DOHH2 (cell line): ENCODE data around the gene GNB3.

Experiments
- H3F3A ChIP-seq: fragments of 200-600 bp; sonication (generic), shearing (Covaris generic); 2 replicates; pipeline ENCODE4 v1.6.0; 2016; ENCODE audit warnings: antibody characterized with exemption, mild to moderate bottlenecking; ENCODE audit not compliant: control insufficient read depth, insufficient read depth
- H3K27ac ChIP-seq: fragments of 200-600 bp; sonication (generic); 2 replicates; pipeline ENCODE4 v1.5.1; 2014; ENCODE audit warnings: low read depth, mild to moderate bottlenecking, low read length, moderate library complexity
- H3K27me3 ChIP-seq: fragments of 200-600 bp; sonication (generic); 2 replicates; pipeline ENCODE4 v1.6.1; 2014; ENCODE audit warnings: mild to moderate bottlenecking, low read length, mixed read lengths; ENCODE audit not compliant: control insufficient read depth
- H3K36me3 ChIP-seq: fragments of 200-600 bp; sonication (generic); 2 replicates; pipeline ENCODE4 v1.6.1; 2014; ENCODE audit warnings: mild to moderate bottlenecking, low read length, moderate library complexity, mixed read lengths; ENCODE audit not compliant: control insufficient read depth
- H3K4me1 ChIP-seq: fragments of 200-600 bp; sonication (generic); 2 replicates; pipeline ENCODE4 v1.6.1; 2014; ENCODE audit warnings: mild to moderate bottlenecking, low read length, mixed read lengths; ENCODE audit not compliant: control insufficient read depth
- H3K4me2 ChIP-seq: fragments of 200-600 bp; sonication (generic); 2 replicates; pipeline ENCODE4 v1.6.0; 2014; ENCODE audit warnings: mild to moderate bottlenecking, low read length, moderate library complexity
- H3K4me3 ChIP-seq: fragments of 200-600 bp; sonication (generic); 2 replicates; pipeline ENCODE4 v1.5.1; 2014; ENCODE audit warnings: mild to moderate bottlenecking, low read length, mixed read lengths
- H3K79me2 ChIP-seq: fragments of 200-600 bp; sonication (generic); 2 replicates; pipeline ENCODE4 v1.6.1; 2014; ENCODE audit warnings: mild to moderate bottlenecking, low read length, mixed read lengths; ENCODE audit not compliant: control insufficient read depth
- H3K9me2 ChIP-seq: fragments of 200-600 bp; sonication (generic); replicated peaks from 2 replicates; pipeline ENCODE4 v1.6.1; 2014; ENCODE audit warnings: mild to moderate bottlenecking, low read length, mixed read lengths; ENCODE audit not compliant: control insufficient read depth
- H3K9me3 ChIP-seq: fragments of 200-600 bp; sonication (generic); 2 replicates; pipeline ENCODE4 v1.6.1; 2014; ENCODE audit warnings: antibody characterized with exemption, low read length, mixed read lengths; ENCODE audit not compliant: control insufficient read depth, insufficient read depth
- H4K20me1 ChIP-seq: fragments of 200-600 bp; sonication (generic); 2 replicates; pipeline ENCODE4 v1.6.0; 2014; ENCODE audit warnings: low read depth, mild to moderate bottlenecking, antibody characterized with exemption, low read length, moderate library complexity; ENCODE audit not compliant: control insufficient read depth, insufficient read depth
- CTCF ChIP-seq: fragments of 200-600 bp; sonication (generic); IDR thresholded peaks from one replicate; pipeline ENCODE4 v1.5.1; 2014; ENCODE audit warnings: antibody characterized with exemption, mild to moderate bottlenecking, low read depth, low read length; ENCODE audit not compliant: poor library complexity, severe bottlenecking
- EZH2phosphoT487 ChIP-seq: fragments of 200-600 bp; sonication (generic); IDR thresholded peaks from 2 replicates; pipeline ENCODE4 v1.6.1; 2017; ENCODE audit warnings: borderline replicate concordance, mild to moderate bottlenecking, antibody characterized with exemption, low read length, moderate library complexity, mixed read lengths

The GNB3 gene

GRCh38 chr12:6809056-6809455, 31.7 kb upstream of the GNB3 start:
- Histone ChIP-seq H3K9me2 (no peaks in the 10 kb centered on the region), H3K79me2 (no peaks in the 10 kb centered on the region), H3K27me3 (peaks cover 19% of the 10 kb centered on the region), H4K20me1 (no peaks in the 10 kb centered on the region), H3K27ac (no peak overlapping the region), H3K4me2 (no peak overlapping the region), H3K4me3 (no peak overlapping the region), H3K36me3 (no peaks in the 10 kb centered on the region), H3K4me1 (peaks cover 15% of the 10 kb centered on the region), H3K9me3 (no peaks in the 10 kb centered on the region), H3F3A (no peaks in the 10 kb centered on the region)
- TF ChIP-seq EZH2phosphoT487 (no peak), CTCF (no peak)

GRCh38 chr12:6810758-6811157, 30.0 kb upstream of the GNB3 start:
- peaks cover 15% of the 10 kb centered on the region for H3K4me1 ChIP-seq
- no peak overlapping the region for H3K4me2 ChIP-seq
- H3K27ac ChIP-seq = no peak overlapping the region
- no peak for TF ChIP-seq CTCF
- no peaks in the 10 kb centered on the region for H3K79me2 ChIP-seq
- no peaks in the 10 kb centered on the region for H4K20me1 ChIP-seq
- H3K4me3 ChIP-seq = no peak overlapping the region
- H3K36me3 ChIP-seq = no peaks in the 10 kb centered on the region
- H3K9me3 ChIP-seq = no peaks in the 10 kb centered on the region
- no peaks in the 10 kb centered on the region for H3F3A ChIP-seq
- peaks cover 28% of the 10 kb centered on the region for H3K27me3 ChIP-seq
- H3K9me2 ChIP-seq = no peaks in the 10 kb centered on the region

- no peak overlapping the region for H3K4me3 ChIP-seq
- H3K9me3 ChIP-seq = no peaks in the 10 kb centered on the region
- peaks cover 25% of the 10 kb centered on the region for H3K27me3 ChIP-seq
- H4K20me1 ChIP-seq = no peaks in the 10 kb centered on the region
- no peaks in the 10 kb centered on the region for H3K9me2 ChIP-seq
- no peaks in the 10 kb centered on the region for H3K36me3 ChIP-seq
- peaks cover 15% of the 10 kb centered on the region for H3K4me1 ChIP-seq
- TF ChIP-seq CTCF (no peak), EZH2phosphoT487 (no peak)
- H3K4me2 ChIP-seq = no peak overlapping the region; the same call in 1 of the 2 replicates
- H3K79me2 ChIP-seq = no peaks in the 10 kb centered on the region
- H3F3A ChIP-seq = no peaks in the 10 kb centered on the region
- no peak overlapping the region for H3K27ac ChIP-seq
Observed at GRCh38 chr12:6813363-6813762, 27.4 kb upstream of the GNB3 start.

DNA sequence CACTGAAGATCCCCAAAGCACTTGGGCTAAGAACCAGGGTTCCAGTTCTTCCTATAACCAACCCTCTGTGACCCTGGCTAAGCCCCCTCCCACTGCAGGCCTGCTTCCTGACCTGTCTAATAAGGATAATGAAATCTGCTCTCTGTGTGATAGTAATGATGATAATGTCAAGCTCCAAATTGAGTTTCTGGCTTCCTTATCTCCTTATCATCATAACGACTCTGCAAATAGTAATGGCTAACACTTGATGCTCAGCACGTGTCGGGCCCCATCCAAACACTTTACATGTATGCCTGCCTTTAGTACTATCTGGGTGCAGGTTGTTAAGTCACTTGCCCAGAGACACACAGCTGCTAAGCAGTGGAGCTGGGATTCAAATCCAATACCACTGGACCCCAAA, 24.1 kb upstream of the GNB3 start:
- H4K20me1 ChIP-seq = no peaks in the 10 kb centered on the region
- H3K79me2 ChIP-seq = no peaks in the 10 kb centered on the region
- TF ChIP-seq EZH2phosphoT487 (no peak), CTCF (no peak)
- H3K4me1 ChIP-seq = peaks cover 21% of the 10 kb centered on the region
- no peaks in the 10 kb centered on the region for H3F3A ChIP-seq
- H3K27me3 ChIP-seq = peaks cover 46% of the 10 kb centered on the region
- H3K36me3 ChIP-seq = no peaks in the 10 kb centered on the region
- H3K9me3 ChIP-seq = no peaks in the 10 kb centered on the region
- no peaks in the 10 kb centered on the region for H3K9me2 ChIP-seq
- no peak overlapping the region for H3K4me3 ChIP-seq
- no peak overlapping the region for H3K4me2 ChIP-seq
- no peak overlapping the region for H3K27ac ChIP-seq
